Liver (tissue), 9 donors: ENCODE measurements around the gene IGF1. TPM values are rescaled to one million over a fixed set of nuclear protein-coding genes. Genes with fewer than 3 reads are reported as not detected.

ENCODE experiments used
- DNase-seq: peaks from one replicate; pipeline ENCODE4 v3.0.0-alpha.2; 2017; ENCODE audit warnings: low spot score
- H3K27ac ChIP-seq, 2 donors: one replicate each; pipeline ENCODE4 v1.7.0; 2013; ENCODE audit warnings: inconsistent platforms in 2 of 2, low read length in 2 of 2, control low read depth in 1 of 2, low read depth in 1 of 2, mild to moderate bottlenecking in 1 of 2
- H3K27me3 ChIP-seq, 4 donors: one replicate each; pipeline versions ENCODE4 v1.6.1 to v1.7.0; 2013; ENCODE audit warnings: low read length in 3 of 4, inconsistent platforms in 1 of 4, mild to moderate bottlenecking in 1 of 4, moderate library complexity in 1 of 4; ENCODE audit not compliant: control insufficient read depth in 4 of 4, insufficient read depth in 4 of 4
- H3K36me3 ChIP-seq, 4 donors: one replicate each; pipeline versions ENCODE4 v1.6.1 to v1.7.0; 2013; ENCODE audit warnings: low read length in 3 of 4, mild to moderate bottlenecking in 3 of 4, low read depth in 1 of 4, moderate library complexity in 1 of 4; ENCODE audit not compliant: control insufficient read depth in 4 of 4, insufficient read depth in 3 of 4
- H3K4me1 ChIP-seq, 4 donors: one replicate each; pipeline versions ENCODE4 v1.6.1 to v1.7.0; 2013; ENCODE audit warnings: low read length in 3 of 4, mild to moderate bottlenecking in 3 of 4, moderate library complexity in 1 of 4; ENCODE audit not compliant: control insufficient read depth in 4 of 4, insufficient read depth in 4 of 4
- H3K4me3 ChIP-seq, 3 donors: one replicate each; pipeline versions ENCODE4 v1.6.1 to v1.7.0; 2013; ENCODE audit warnings: low read length in 3 of 3, control low read depth in 1 of 3, low read depth in 1 of 3, mild to moderate bottlenecking in 1 of 3
- H3K9ac ChIP-seq, 2 donors: one replicate each; pipeline ENCODE4 v1.7.0; 2013; ENCODE audit warnings: low read length in 2 of 2, mild to moderate bottlenecking in 2 of 2, moderate library complexity in 2 of 2, control low read depth in 1 of 2, low read depth in 1 of 2
- H3K9me3 ChIP-seq, 4 donors: one replicate each; pipeline versions ENCODE4 v1.6.1 to v1.7.0; 2013; ENCODE audit warnings: low read length in 3 of 4; ENCODE audit not compliant: control insufficient read depth in 4 of 4
- CTCF ChIP-seq: fragments of 150-350 bp; IDR thresholded peaks from 2 replicates; pipeline ENCODE4 v1.5.1; 2017; ENCODE audit warnings: improper control_type of control experiment, low read depth, low read length; ENCODE audit not compliant: missing input control
- EGR1 ChIP-seq, 2 donors: IDR thresholded peaks; 2 replicates each; pipeline ENCODE4 v1.6.1; 2016 to 2018; ENCODE audit warnings: antibody characterized with exemption in 2 of 2, low read depth in 2 of 2
- FOXA1 ChIP-seq: IDR thresholded peaks from 2 replicates; pipeline ENCODE4 v1.6.1; 2016; ENCODE audit warnings: antibody characterized with exemption
- GABPA ChIP-seq, 2 donors: IDR thresholded peaks in 1 of 2; conservative IDR thresholded peaks in 1 of 2; 2 replicates each; pipeline ENCODE4 v1.6.1; 2016; ENCODE audit warnings: antibody characterized with exemption in 2 of 2, mild to moderate bottlenecking in 1 of 2, moderate library complexity in 1 of 2
- HNF4A ChIP-seq, 2 donors: conservative IDR thresholded peaks; 2 replicates each; pipeline ENCODE4 v1.6.1; 2016; ENCODE audit warnings: antibody characterized with exemption in 2 of 2, mild to moderate bottlenecking in 2 of 2
- HNF4G ChIP-seq: IDR thresholded peaks from 2 replicates; pipeline ENCODE4 v1.6.1; 2016; ENCODE audit warnings: antibody characterized with exemption
- JUND ChIP-seq, 2 donors: IDR thresholded peaks; 2 replicates each; pipeline ENCODE4 v1.6.1; 2016; ENCODE audit warnings: antibody characterized with exemption in 2 of 2
- NR2F2 ChIP-seq: IDR thresholded peaks from 2 replicates; pipeline ENCODE4 v1.6.1; 2016; ENCODE audit warnings: antibody characterized with exemption
- RAD21 ChIP-seq, 2 donors: IDR thresholded peaks; 2 replicates each; pipeline ENCODE4 v1.6.1; 2016; ENCODE audit warnings: antibody characterized with exemption in 2 of 2, mild to moderate bottlenecking in 2 of 2
- REST ChIP-seq: IDR thresholded peaks from 2 replicates; pipeline ENCODE4 v1.6.1; 2016; ENCODE audit warnings: antibody characterized with exemption, mild to moderate bottlenecking
- RXRA ChIP-seq, 2 donors: IDR thresholded peaks; 2 replicates each; pipeline ENCODE4 v1.6.1; 2017 to 2018; ENCODE audit warnings: antibody characterized with exemption in 2 of 2, mild to moderate bottlenecking in 1 of 2
- YY1 ChIP-seq: IDR thresholded peaks from 2 replicates; pipeline ENCODE4 v1.6.1; 2016; ENCODE audit warnings: antibody characterized with exemption, mild to moderate bottlenecking
- ZBTB33 ChIP-seq: IDR thresholded peaks from 2 replicates; pipeline ENCODE4 v1.6.1; 2016; ENCODE audit warnings: antibody characterized with exemption
- WGBS: extraction: QIAGEN DNeasy Blood & Tissue Kit; methylation state at CpG from one replicate; pipeline ENCODE4 v1.1.7; 2013; 5-methylcytosine and 5-hydroxymethylcytosine counted together
- polyA plus RNA-seq, 2 donors: library from polyadenylated mRNA; stranded (reverse) in 1 of 2; unstranded in 1 of 2; fragments of 200-250 nt in 1 of 2; fragments of >200 nt in 1 of 2; fragmentation: Nextera tagmentation in 1 of 2; extraction: Ambion mirVana in 1 of 2; gene quantifications; one replicate each; pipeline versions ENCODE4 v1.2.1 to v1.2.3, GENCODE V29; 2013 to 2015
- total RNA-seq, 2 donors: library from RNA; depleted of rRNA; stranded (reverse); fragments of >200 nt; gene quantifications; one replicate each; pipeline ENCODE4 v1.2.3, GENCODE V29; 2014
- TF ChIP-seq, protein P1 (sequence below): IDR thresholded peaks from 2 replicates; pipeline ENCODE4 v1.6.1; 2016; ENCODE audit warnings: antibody characterized with exemption
- donor health status: healthy.
- donor health status: healthy.
- donor health status: healthy.
- donor health status: healthy.
- donor health status: healthy.

IGF1 gene
- total and polyA plus RNA-seq, 4 donors, result 0.61 to 118 (median 33.3) TPM

GRCh38 chr12:102374190-102374589 is 106.2 kb downstream of the IGF1 start (continued):
- no peak for TF ChIP-seq CTCF
- peak in 1 of 2 donors; percentile 25 for TF ChIP-seq HNF4A (conservative IDR thresholded peaks at IDR 0.05)
- no peak for TF ChIP-seq EGR1 (IDR thresholded peaks at IDR 0.05; ENCODE audit: low read depth in 2 of 2)
- TF ChIP-seq, protein P1, sequence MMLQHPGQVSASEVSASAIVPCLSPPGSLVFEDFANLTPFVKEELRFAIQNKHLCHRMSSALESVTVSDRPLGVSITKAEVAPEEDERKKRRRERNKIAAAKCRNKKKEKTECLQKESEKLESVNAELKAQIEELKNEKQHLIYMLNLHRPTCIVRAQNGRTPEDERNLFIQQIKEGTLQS, result no peak
- no peak for TF ChIP-seq FOXA1
- peak; percentile 38 to 39 for TF ChIP-seq RAD21 (IDR thresholded peaks at IDR 0.05)

DNA sequence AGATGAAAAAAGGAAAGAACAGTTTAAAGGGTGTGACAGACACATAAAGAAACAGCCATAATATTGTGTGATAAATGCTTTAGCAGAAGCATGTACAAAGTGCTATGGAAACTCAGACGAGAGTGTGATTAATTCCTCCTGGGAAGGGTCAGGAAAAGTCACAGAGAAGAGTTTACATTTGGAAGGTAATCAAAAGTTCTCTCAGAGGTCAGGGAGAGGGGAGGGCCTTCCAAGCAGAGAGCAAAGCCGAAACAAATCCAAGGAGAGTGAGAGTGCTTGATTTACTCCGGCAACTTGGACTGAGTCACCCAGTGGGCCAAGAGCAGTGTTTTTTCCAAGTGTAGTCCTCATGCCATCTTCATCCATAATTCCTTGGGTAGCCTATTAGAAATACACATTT is 108.3 kb downstream of the IGF1 start:
- DNase-seq, result no peak
- Histone ChIP-seq H3K27me3 (no peaks in the 10 kb centered on the region), H3K4me1 (no peaks in the 10 kb centered on the region), H3K9ac (no peak overlapping the region), H3K27ac (no peak overlapping the region), H3K36me3 (no peaks in the 10 kb centered on the region), H3K9me3 (no peaks in the 10 kb centered on the region), H3K4me3 (no peak overlapping the region)
- no peak for TF ChIP-seq GABPA (IDR thresholded peaks at IDR 0.05 in 1 of 2, conservative IDR thresholded peaks at IDR 0.05 in 1 of 2)
- TF ChIP-seq NR2F2, result no peak
- TF ChIP-seq HNF4G, result no peak
- no peak for TF ChIP-seq ZBTB33
- no peak for TF ChIP-seq REST
- TF ChIP-seq HNF4A (conservative IDR thresholded peaks at IDR 0.05), result no peak
- no peak for TF ChIP-seq RXRA (IDR thresholded peaks at IDR 0.05)
- TF ChIP-seq JUND (IDR thresholded peaks at IDR 0.05), result no peak
- TF ChIP-seq CTCF, result no peak
- TF ChIP-seq, protein P1, result no peak
- TF ChIP-seq YY1, result no peak
- WGBS, result 71% methylated on average over 3 of the region's 3 CpGs
